Liver (tissue), 9 donors: Measurements from ENCODE around the gene CHRM5. TPM values are rescaled to one million over a fixed set of nuclear protein-coding genes. Genes with fewer than 3 reads are reported as not detected.

Experiments
- DNase-seq: peaks from one replicate; pipeline ENCODE4 v3.0.0-alpha.2; 2017; ENCODE audit warnings: low spot score
- H3K27ac ChIP-seq, 2 donors: one replicate each; pipeline ENCODE4 v1.7.0; 2013; ENCODE audit warnings: inconsistent platforms in 2 of 2, low read length in 2 of 2, control low read depth in 1 of 2, low read depth in 1 of 2, mild to moderate bottlenecking in 1 of 2
- H3K27me3 ChIP-seq, 4 donors: one replicate each; pipeline versions ENCODE4 v1.6.1 to v1.7.0; 2013; ENCODE audit warnings: low read length in 3 of 4, inconsistent platforms in 1 of 4, mild to moderate bottlenecking in 1 of 4, moderate library complexity in 1 of 4; ENCODE audit not compliant: control insufficient read depth in 4 of 4, insufficient read depth in 4 of 4
- H3K36me3 ChIP-seq, 4 donors: one replicate each; pipeline versions ENCODE4 v1.6.1 to v1.7.0; 2013; ENCODE audit warnings: low read length in 3 of 4, mild to moderate bottlenecking in 3 of 4, low read depth in 1 of 4, moderate library complexity in 1 of 4; ENCODE audit not compliant: control insufficient read depth in 4 of 4, insufficient read depth in 3 of 4
- H3K4me1 ChIP-seq, 4 donors: one replicate each; pipeline versions ENCODE4 v1.6.1 to v1.7.0; 2013; ENCODE audit warnings: low read length in 3 of 4, mild to moderate bottlenecking in 3 of 4, moderate library complexity in 1 of 4; ENCODE audit not compliant: control insufficient read depth in 4 of 4, insufficient read depth in 4 of 4
- H3K4me3 ChIP-seq, 3 donors: one replicate each; pipeline versions ENCODE4 v1.6.1 to v1.7.0; 2013; ENCODE audit warnings: low read length in 3 of 3, control low read depth in 1 of 3, low read depth in 1 of 3, mild to moderate bottlenecking in 1 of 3
- H3K9ac ChIP-seq, 2 donors: one replicate each; pipeline ENCODE4 v1.7.0; 2013; ENCODE audit warnings: low read length in 2 of 2, mild to moderate bottlenecking in 2 of 2, moderate library complexity in 2 of 2, control low read depth in 1 of 2, low read depth in 1 of 2
- H3K9me3 ChIP-seq, 4 donors: one replicate each; pipeline versions ENCODE4 v1.6.1 to v1.7.0; 2013; ENCODE audit warnings: low read length in 3 of 4; ENCODE audit not compliant: control insufficient read depth in 4 of 4
- CTCF ChIP-seq: fragments of 150-350 bp; IDR thresholded peaks from 2 replicates; pipeline ENCODE4 v1.5.1; 2017; ENCODE audit warnings: improper control_type of control experiment, low read depth, low read length; ENCODE audit not compliant: missing input control
- EGR1 ChIP-seq, 2 donors: IDR thresholded peaks; 2 replicates each; pipeline ENCODE4 v1.6.1; 2016 to 2018; ENCODE audit warnings: antibody characterized with exemption in 2 of 2, low read depth in 2 of 2
- FOXA1 ChIP-seq: IDR thresholded peaks from 2 replicates; pipeline ENCODE4 v1.6.1; 2016; ENCODE audit warnings: antibody characterized with exemption
- FOXA2 ChIP-seq: IDR thresholded peaks from 2 replicates; pipeline ENCODE4 v1.6.1; 2016; ENCODE audit warnings: antibody characterized with exemption
- GABPA ChIP-seq, 2 donors: IDR thresholded peaks in 1 of 2; conservative IDR thresholded peaks in 1 of 2; 2 replicates each; pipeline ENCODE4 v1.6.1; 2016; ENCODE audit warnings: antibody characterized with exemption in 2 of 2, mild to moderate bottlenecking in 1 of 2, moderate library complexity in 1 of 2
- HNF4A ChIP-seq, 2 donors: conservative IDR thresholded peaks; 2 replicates each; pipeline ENCODE4 v1.6.1; 2016; ENCODE audit warnings: antibody characterized with exemption in 2 of 2, mild to moderate bottlenecking in 2 of 2
- HNF4G ChIP-seq: IDR thresholded peaks from 2 replicates; pipeline ENCODE4 v1.6.1; 2016; ENCODE audit warnings: antibody characterized with exemption
- JUND ChIP-seq, 2 donors: IDR thresholded peaks; 2 replicates each; pipeline ENCODE4 v1.6.1; 2016; ENCODE audit warnings: antibody characterized with exemption in 2 of 2
- MAX ChIP-seq: IDR thresholded peaks from 2 replicates; pipeline ENCODE4 v1.6.1; 2016; ENCODE audit warnings: antibody characterized with exemption
- NR2F2 ChIP-seq: IDR thresholded peaks from 2 replicates; pipeline ENCODE4 v1.6.1; 2016; ENCODE audit warnings: antibody characterized with exemption
- RAD21 ChIP-seq, 2 donors: IDR thresholded peaks; 2 replicates each; pipeline ENCODE4 v1.6.1; 2016; ENCODE audit warnings: antibody characterized with exemption in 2 of 2, mild to moderate bottlenecking in 2 of 2
- RXRA ChIP-seq, 2 donors: IDR thresholded peaks; 2 replicates each; pipeline ENCODE4 v1.6.1; 2017 to 2018; ENCODE audit warnings: antibody characterized with exemption in 2 of 2, mild to moderate bottlenecking in 1 of 2
- SP1 ChIP-seq: IDR thresholded peaks from 2 replicates; pipeline ENCODE4 v1.6.1; 2018; ENCODE audit warnings: antibody characterized with exemption, mild to moderate bottlenecking
- TAF1 ChIP-seq: conservative IDR thresholded peaks from 2 replicates; pipeline ENCODE4 v1.6.1; 2016; ENCODE audit warnings: antibody characterized with exemption, mild to moderate bottlenecking
- YY1 ChIP-seq: IDR thresholded peaks from 2 replicates; pipeline ENCODE4 v1.6.1; 2016; ENCODE audit warnings: antibody characterized with exemption, mild to moderate bottlenecking
- WGBS: extraction: QIAGEN DNeasy Blood & Tissue Kit; methylation state at CpG from one replicate; pipeline ENCODE4 v1.1.7; 2013; 5-methylcytosine and 5-hydroxymethylcytosine counted together
- polyA plus RNA-seq, 2 donors: library from polyadenylated mRNA; stranded (reverse) in 1 of 2; unstranded in 1 of 2; fragments of 200-250 nt in 1 of 2; fragments of >200 nt in 1 of 2; fragmentation: Nextera tagmentation in 1 of 2; extraction: Ambion mirVana in 1 of 2; gene quantifications; one replicate each; pipeline versions ENCODE4 v1.2.1 to v1.2.3, GENCODE V29; 2013 to 2015
- total RNA-seq, 2 donors: library from RNA; depleted of rRNA; stranded (reverse); fragments of >200 nt; gene quantifications; one replicate each; pipeline ENCODE4 v1.2.3, GENCODE V29; 2014
- TF ChIP-seq, protein P1 (sequence below): IDR thresholded peaks from 2 replicates; pipeline ENCODE4 v1.6.1; 2016; ENCODE audit warnings: antibody characterized with exemption
- TF ChIP-seq, protein P2 (sequence below): IDR thresholded peaks from 2 replicates; pipeline ENCODE4 v1.6.1; 2016; ENCODE audit warnings: antibody characterized with exemption, mild to moderate bottlenecking
- TF ChIP-seq, protein P3 (sequence below): IDR thresholded peaks from 2 replicates; pipeline ENCODE4 v1.6.1; 2016; ENCODE audit warnings: antibody characterized with exemption
- donor health status: healthy.
- donor health status: healthy.
- donor health status: healthy.
- donor health status: healthy.
- donor health status: healthy.

The CHRM5 gene
- total and polyA plus RNA-seq, 4 donors = 0.38 TPM; not detected in 3

DNA sequence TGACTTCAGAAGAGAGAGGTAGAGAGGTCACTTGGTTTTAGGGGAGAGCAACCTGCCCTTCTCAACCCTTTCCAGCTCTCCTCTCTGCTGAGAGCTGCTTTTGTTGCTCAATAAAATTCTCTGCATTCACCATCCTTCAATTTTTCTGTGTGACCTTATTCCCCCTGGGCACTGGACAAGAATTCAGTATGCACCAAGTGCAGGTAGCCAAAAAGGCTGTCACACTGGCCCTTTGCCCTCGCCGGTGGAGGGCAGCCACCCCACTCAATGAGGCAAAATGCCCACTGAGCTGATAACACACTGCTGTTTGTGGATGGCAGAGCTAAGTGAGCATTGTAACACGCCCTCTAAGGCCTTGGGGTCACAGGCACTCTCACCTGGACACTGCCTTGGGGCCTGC is 146.4 kb downstream of the CHRM5 start:
- WGBS = 37% methylated on average over 3 of the region's 3 CpGs
- no peak for TF ChIP-seq MAX
- no peak for TF ChIP-seq FOXA1
- no peak for TF ChIP-seq TAF1
- TF ChIP-seq HNF4G = no peak
- TF ChIP-seq, protein P1, sequence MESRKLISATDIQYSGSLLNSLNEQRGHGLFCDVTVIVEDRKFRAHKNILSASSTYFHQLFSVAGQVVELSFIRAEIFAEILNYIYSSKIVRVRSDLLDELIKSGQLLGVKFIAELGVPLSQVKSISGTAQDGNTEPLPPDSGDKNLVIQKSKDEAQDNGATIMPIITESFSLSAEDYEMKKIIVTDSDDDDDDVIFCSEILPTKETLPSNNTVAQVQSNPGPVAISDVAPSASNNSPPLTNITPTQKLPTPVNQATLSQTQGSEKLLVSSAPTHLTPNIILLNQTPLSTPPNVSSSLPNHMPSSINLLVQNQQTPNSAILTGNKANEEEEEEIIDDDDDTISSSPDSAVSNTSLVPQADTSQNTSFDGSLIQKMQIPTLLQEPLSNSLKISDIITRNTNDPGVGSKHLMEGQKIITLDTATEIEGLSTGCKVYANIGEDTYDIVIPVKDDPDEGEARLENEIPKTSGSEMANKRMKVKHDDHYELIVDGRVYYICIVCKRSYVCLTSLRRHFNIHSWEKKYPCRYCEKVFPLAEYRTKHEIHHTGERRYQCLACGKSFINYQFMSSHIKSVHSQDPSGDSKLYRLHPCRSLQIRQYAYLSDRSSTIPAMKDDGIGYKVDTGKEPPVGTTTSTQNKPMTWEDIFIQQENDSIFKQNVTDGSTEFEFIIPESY = no peak
- TF ChIP-seq RXRA (IDR thresholded peaks at IDR 0.05) = peak; percentile 50 to 72
- TF ChIP-seq FOXA2 = no peak
- TF ChIP-seq GABPA (IDR thresholded peaks at IDR 0.05 in 1 of 2, conservative IDR thresholded peaks at IDR 0.05 in 1 of 2) = no peak
- TF ChIP-seq RAD21 (IDR thresholded peaks at IDR 0.05) = peak in 1 of 2 donors; percentile 15
- TF ChIP-seq EGR1 (IDR thresholded peaks at IDR 0.05; ENCODE audit: low read depth in 2 of 2) = no peak
- no peak for TF ChIP-seq NR2F2
- peak; percentile 51 for TF ChIP-seq SP1
- TF ChIP-seq CTCF = no peak
- no peak for TF ChIP-seq YY1
- TF ChIP-seq, protein P2, sequence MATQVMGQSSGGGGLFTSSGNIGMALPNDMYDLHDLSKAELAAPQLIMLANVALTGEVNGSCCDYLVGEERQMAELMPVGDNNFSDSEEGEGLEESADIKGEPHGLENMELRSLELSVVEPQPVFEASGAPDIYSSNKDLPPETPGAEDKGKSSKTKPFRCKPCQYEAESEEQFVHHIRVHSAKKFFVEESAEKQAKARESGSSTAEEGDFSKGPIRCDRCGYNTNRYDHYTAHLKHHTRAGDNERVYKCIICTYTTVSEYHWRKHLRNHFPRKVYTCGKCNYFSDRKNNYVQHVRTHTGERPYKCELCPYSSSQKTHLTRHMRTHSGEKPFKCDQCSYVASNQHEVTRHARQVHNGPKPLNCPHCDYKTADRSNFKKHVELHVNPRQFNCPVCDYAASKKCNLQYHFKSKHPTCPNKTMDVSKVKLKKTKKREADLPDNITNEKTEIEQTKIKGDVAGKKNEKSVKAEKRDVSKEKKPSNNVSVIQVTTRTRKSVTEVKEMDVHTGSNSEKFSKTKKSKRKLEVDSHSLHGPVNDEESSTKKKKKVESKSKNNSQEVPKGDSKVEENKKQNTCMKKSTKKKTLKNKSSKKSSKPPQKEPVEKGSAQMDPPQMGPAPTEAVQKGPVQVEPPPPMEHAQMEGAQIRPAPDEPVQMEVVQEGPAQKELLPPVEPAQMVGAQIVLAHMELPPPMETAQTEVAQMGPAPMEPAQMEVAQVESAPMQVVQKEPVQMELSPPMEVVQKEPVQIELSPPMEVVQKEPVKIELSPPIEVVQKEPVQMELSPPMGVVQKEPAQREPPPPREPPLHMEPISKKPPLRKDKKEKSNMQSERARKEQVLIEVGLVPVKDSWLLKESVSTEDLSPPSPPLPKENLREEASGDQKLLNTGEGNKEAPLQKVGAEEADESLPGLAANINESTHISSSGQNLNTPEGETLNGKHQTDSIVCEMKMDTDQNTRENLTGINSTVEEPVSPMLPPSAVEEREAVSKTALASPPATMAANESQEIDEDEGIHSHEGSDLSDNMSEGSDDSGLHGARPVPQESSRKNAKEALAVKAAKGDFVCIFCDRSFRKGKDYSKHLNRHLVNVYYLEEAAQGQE = no peak
- no peak for TF ChIP-seq JUND (IDR thresholded peaks at IDR 0.05)
- peak; percentile 48 to 68 for TF ChIP-seq HNF4A (conservative IDR thresholded peaks at IDR 0.05)
- TF ChIP-seq, protein P3, sequence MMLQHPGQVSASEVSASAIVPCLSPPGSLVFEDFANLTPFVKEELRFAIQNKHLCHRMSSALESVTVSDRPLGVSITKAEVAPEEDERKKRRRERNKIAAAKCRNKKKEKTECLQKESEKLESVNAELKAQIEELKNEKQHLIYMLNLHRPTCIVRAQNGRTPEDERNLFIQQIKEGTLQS = no peak
- H3K9me3 ChIP-seq = no peaks in the 10 kb centered on the region
- no peak overlapping the region for H3K9ac ChIP-seq
- no peaks in the 10 kb centered on the region for H3K36me3 ChIP-seq
- DNase-seq = no peak
- H3K4me3 ChIP-seq = no peak overlapping the region
- peaks cover 0 to 11% (median 9%) of the 10 kb centered on the region in 4 donors for H3K4me1 ChIP-seq
- H3K27ac ChIP-seq = no peak overlapping the region
- H3K27me3 ChIP-seq = no peaks in the 10 kb centered on the region
